GM19463 (cell line): ENCODE data around the gene DSCAM.

Source experiments
- ATAC-seq: cut with Tn5 transposase; IDR thresholded peaks from one replicate; pipeline ENCODE4 v1.9.1; 2021; ENCODE audit warnings: mild to moderate bottlenecking, moderate library complexity; ENCODE audit not compliant: unreplicated experiment

The DSCAM gene

GRCh38 chr21:39965026-39965425 is 881.9 kb downstream of the DSCAM start:
- ATAC-seq, result no peak

- no peak for ATAC-seq
Measured at GRCh38 chr21:39961251-39961650, 885.7 kb downstream of the DSCAM start.
